Astrocyte of the spinal cord (primary cell): ENCODE data around the gene CDNF.
"Not testable (repeated sequence)": the region's sequence is repeated elsewhere in the genome, so short reads cannot be mapped to it uniquely, and the experiment has no call there.

Experiments used
- DNase-seq: peaks from one replicate; pipeline ENCODE4 v3.0.0; 2011; ENCODE audit warnings: low read depth, low spot score
- H3K4me3 ChIP-seq: 2 replicates; pipeline ENCODE4 v1.5.1; 2011; ENCODE audit warnings: low read depth, mild to moderate bottlenecking, low read length, moderate library complexity
- CTCF ChIP-seq: IDR thresholded peaks from 2 replicates; pipeline ENCODE4 v1.5.1; 2012; ENCODE audit warnings: low read depth, mild to moderate bottlenecking, low read length, inconsistent platforms
- in situ Hi-C: cut with HindIII; loops from 2 replicates; pipeline ENCODE4 v1.10.0; 2017; ENCODE audit warnings: low sequenced_read_pairs

Gene CDNF

GRCh38 chr10:14876764-14877163 lies 38.9 kb upstream of the CDNF start:
- no peak for DNase-seq
- TF ChIP-seq CTCF: no peak
- H3K4me3 ChIP-seq: no peak overlapping the region
- in situ Hi-C loops: no loop called here

GRCh38 chr10:14875941-14876340 lies 38.1 kb upstream of the CDNF start:
- no peak for DNase-seq
- in situ Hi-C loops: no loop called here
- TF ChIP-seq CTCF: no peak
- H3K4me3 ChIP-seq: no peak overlapping the region

GRCh38 chr10:14873090-14873760 lies 35.4 kb upstream of the CDNF start:
- TF ChIP-seq CTCF: no peak
- peak; percentile 51 for DNase-seq
- no peak overlapping the region for H3K4me3 ChIP-seq
- in situ Hi-C loops: no loop called here

GRCh38 chr10:14864871-14865270 lies 27.0 kb upstream of the CDNF start:
- DNase-seq, in situ Hi-C loops, H3K4me3 ChIP-seq: not testable (repeated sequence)

- DNase-seq, in situ Hi-C loops, H3K4me3 ChIP-seq: not testable (repeated sequence)
Measured at GRCh38 chr10:14864466-14864865, 26.6 kb upstream of the CDNF start.

- DNase-seq: no peak
- H3K4me3 ChIP-seq: no peak overlapping the region
- in situ Hi-C loops: no loop called here
- no peak for TF ChIP-seq CTCF
Measured at GRCh38 chr10:14860791-14861190, 23.0 kb upstream of the CDNF start.

- no peak for TF ChIP-seq CTCF
- no peak overlapping the region for H3K4me3 ChIP-seq
- DNase-seq: no peak
- in situ Hi-C loops: no loop called here
Measured at GRCh38 chr10:14859775-14860174, 21.9 kb upstream of the CDNF start.

- DNase-seq: no peak
- H3K4me3 ChIP-seq: no peak overlapping the region
- no peak for TF ChIP-seq CTCF
- in situ Hi-C loops: no loop called here
Measured at GRCh38 chr10:14859043-14859442, 21.2 kb upstream of the CDNF start.
